Activated naive CD8-positive, alpha-beta T cell treated with anti-CD3 and anti-CD28 coated beads, Interleukin-2, amount 50 U/mL, for 24 hours (primary cell): ENCODE data around the gene CCL27.
"Not testable (repeated sequence)": the region's sequence is repeated elsewhere in the genome, so short reads cannot be mapped to it uniquely, and the experiment has no call there.

Experiments
- ATAC-seq: fragments of 150-1000 bp; cut with Tn5 transposase; one replicate; pipeline ENCODE4 v1.10.0; 2021
- DNase-seq: peaks from one replicate; pipeline ENCODE4 v3.0.0; 2021
- H3K27ac Mint-ChIP-seq: one replicate; pipeline ENCODE4 v1.8.0; 2021; ENCODE audit warnings: mild to moderate bottlenecking, mixed read lengths
- H3K27me3 Mint-ChIP-seq: one replicate; pipeline ENCODE4 v1.8.0; 2021; ENCODE audit warnings: mixed read lengths
- H3K36me3 Mint-ChIP-seq: one replicate; pipeline ENCODE4 v1.8.0; 2021; ENCODE audit warnings: low read depth, mixed read lengths
- H3K4me1 Mint-ChIP-seq: one replicate; pipeline ENCODE4 v1.8.0; 2021; ENCODE audit warnings: mixed read lengths
- H3K4me3 Mint-ChIP-seq: one replicate; pipeline ENCODE4 v1.8.0; 2021; ENCODE audit warnings: mild to moderate bottlenecking, moderate library complexity, mixed read lengths
- H3K9me3 Mint-ChIP-seq: one replicate; pipeline ENCODE4 v1.8.0; 2021; ENCODE audit warnings: mixed read lengths

The CCL27 gene

DNA sequence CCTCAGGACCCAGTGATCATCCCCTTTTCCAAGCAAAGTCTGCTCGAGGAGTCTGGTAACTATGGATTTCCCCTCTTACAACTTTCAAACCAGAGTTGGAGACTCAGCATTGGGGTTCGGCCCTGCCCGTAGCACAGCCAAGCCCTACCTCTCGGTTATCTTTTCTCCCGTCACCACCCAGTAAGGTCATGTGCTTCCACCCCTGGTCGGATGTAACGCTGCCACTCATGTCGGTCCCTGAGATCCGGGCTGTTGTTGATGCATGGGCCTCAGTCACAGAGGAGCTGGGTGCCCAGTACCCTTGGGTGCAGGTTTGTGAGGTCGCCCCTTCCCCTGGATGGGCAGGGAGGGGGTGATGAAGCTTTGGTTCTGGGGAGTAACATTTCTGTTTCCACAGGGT lies 14.8 kb downstream of the CCL27 start:
- Mint-ChIP-seq H3K27ac (peak overlapping the region; percentile 89), H3K9me3 (no peaks in the 10 kb centered on the region), H3K27me3 (no peaks in the 10 kb centered on the region), H3K4me3 (peak overlapping the region; percentile 86), H3K4me1 (peaks cover 31% of the 10 kb centered on the region), H3K36me3 (peaks cover 17% of the 10 kb centered on the region)
- ATAC-seq (no peak), DNase-seq (no peak)

DNA sequence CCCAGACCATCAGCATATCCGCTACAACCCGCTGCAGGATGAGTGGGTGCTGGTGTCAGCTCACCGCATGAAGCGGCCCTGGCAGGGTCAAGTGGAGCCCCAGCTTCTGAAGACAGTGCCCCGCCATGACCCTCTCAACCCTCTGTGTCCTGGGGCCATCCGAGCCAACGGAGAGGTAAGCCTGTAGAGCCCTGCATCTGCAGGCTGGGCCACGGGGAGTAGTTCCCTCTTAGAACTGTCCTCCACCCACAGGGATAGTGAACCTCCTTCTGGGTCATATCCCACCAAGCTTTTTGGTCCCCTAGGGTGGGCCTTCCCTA lies 15.4 kb downstream of the CCL27 start:
- H3K4me1 Mint-ChIP-seq: peaks cover 26% of the 10 kb centered on the region
- no peaks in the 10 kb centered on the region for H3K27me3 Mint-ChIP-seq
- peak overlapping the region; percentile 89 for H3K27ac Mint-ChIP-seq
- H3K4me3 Mint-ChIP-seq: peak overlapping the region; percentile 86
- DNase-seq (no peak), ATAC-seq (no peak)
- peaks cover 17% of the 10 kb centered on the region for H3K36me3 Mint-ChIP-seq
- no peaks in the 10 kb centered on the region for H3K9me3 Mint-ChIP-seq

DNA sequence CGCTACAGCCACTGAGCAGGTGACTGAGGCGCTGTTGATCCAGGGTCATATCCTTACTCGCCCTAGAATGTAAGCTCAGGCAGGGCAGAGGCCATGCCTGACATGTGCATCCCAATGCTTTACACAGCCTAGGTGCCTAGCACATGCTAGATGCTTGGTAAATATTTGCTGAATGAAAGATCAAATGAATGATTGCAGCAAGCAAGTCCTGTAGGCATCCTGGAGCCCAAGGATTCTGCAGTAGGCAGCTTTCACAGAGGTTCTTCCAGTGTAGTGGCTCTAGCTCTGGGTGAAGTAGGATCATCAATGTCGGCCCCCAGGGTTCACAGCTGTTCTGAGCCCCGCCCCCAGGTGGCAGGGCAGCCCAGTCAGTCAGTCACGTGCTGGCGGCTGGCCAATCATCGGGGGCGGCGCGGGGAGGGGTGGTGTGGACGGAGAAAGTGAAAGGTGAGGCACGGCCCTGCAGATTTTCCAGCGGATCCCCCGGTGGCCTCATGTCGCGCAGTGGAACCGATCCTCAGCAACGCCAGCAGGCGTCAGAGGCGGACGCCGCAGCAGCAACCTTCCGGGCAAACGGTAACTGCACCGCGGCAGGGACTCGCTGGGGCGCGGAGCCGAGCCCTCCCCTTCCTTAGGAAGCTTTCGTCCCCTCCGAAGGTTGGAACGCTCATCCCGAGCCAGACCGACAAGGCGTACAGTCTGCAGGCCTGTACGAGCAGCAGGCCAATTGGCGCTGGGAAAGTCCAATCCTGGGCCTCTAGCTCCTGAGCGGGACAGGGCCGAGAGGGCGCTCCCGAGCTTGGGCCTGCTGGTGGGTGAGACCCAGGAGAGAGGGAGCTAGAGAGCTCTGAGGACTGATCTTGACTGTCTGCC lies 16.0 kb downstream of the CCL27 start, which contains the start of gene GALT:
TSS of gene GALT (plus strand) at position 465 of the 873 bp plus-strand sequence. CDS start at position 495, 30 bp downstream.
- H3K27ac Mint-ChIP-seq: peak within 1 kb of the TSS; percentile 89
- peak within 1 kb of the TSS; percentile 86 for H3K4me3 Mint-ChIP-seq
- ATAC-seq (peak; percentile 82), DNase-seq (peak; percentile 99)
- no peaks in the 10 kb centered on the region for H3K27me3 Mint-ChIP-seq
- H3K4me1 Mint-ChIP-seq: peaks cover 26% of the 10 kb centered on the region
- no peaks in the 10 kb centered on the region for H3K9me3 Mint-ChIP-seq
- H3K36me3 Mint-ChIP-seq: peaks cover 17% of the 10 kb centered on the region

DNA sequence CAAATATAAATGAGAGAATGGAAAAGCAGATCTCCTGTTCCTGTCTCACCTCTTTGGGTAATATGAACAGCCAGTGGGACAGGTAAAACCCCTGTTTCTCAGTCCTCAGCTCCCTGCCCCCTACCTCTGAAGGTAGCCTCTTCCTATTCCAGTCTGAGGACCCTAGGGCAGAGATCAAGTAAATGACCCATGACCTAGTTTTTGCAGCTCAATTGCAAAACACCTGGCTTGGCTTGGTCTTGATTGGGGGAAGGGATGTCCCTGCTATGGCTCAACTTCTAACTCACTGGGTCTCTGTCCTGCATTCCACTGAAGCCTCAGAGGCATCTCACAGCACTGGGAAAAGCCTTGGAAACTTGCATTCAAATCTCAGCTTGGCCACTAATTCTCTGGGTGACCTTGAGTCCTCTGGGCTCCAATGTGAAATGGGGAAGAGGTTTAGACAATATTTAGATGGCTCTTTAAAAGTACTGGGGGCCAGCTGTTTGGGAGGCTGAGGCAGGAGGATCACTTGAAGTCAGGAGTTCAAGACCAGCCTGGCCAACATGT lies 17.6 kb downstream of the CCL27 start:
- peaks cover 28% of the 10 kb centered on the region for H3K4me1 Mint-ChIP-seq
- no peaks in the 10 kb centered on the region for H3K9me3 Mint-ChIP-seq
- ATAC-seq (no peak), DNase-seq (no peak)
- H3K36me3 Mint-ChIP-seq: peaks cover 17% of the 10 kb centered on the region
- H3K4me3 Mint-ChIP-seq: no peak overlapping the region
- H3K27me3 Mint-ChIP-seq: no peaks in the 10 kb centered on the region
- no peak overlapping the region for H3K27ac Mint-ChIP-seq

DNA sequence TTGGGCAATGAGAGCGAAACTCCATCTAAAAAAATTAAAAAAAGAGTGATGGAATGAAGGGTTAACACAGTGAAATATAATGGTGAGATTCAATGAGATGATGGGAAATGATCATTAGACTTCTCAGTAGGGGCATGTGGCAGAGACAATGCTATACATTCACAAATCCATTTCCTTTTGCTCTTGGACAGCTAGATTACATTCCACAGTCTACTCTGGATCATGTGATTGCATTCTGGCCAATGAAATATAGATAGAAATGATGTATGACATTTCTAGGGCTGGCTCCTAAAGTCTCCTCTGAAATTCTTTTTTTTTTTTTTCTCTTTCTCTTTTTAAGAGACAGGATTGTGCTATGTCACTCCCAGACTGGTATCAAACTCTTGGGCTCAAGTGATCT lies 19.8 kb downstream of the CCL27 start:
- ATAC-seq (no peak), DNase-seq (no peak)
- Mint-ChIP-seq H3K9me3 (no peaks in the 10 kb centered on the region), H3K4me1 (peaks cover 30% of the 10 kb centered on the region), H3K36me3 (peaks cover under 1% of the 10 kb centered on the region), H3K27ac (no peak overlapping the region), H3K27me3 (no peaks in the 10 kb centered on the region), H3K4me3 (no peak overlapping the region)

DNA sequence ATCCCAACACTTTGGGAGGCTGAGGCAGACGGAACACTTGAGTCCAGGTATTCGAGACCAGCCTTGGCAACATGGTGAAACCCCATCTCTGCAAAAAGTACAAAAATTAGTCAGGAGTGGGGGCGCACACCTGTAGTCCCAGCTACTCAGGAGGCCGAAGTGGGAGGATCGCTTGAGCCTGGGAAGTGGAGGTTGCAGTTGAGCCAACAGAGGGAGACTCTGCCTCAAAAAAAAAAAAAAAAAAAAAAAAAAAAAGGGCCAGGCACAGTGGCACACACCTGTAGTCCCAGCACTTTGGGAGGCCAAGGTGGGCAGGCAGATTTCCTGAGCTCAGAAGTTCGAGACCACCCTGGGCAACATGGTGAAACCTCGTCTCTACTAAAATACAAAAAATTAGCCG lies 23.1 kb downstream of the CCL27 start:
- H3K27ac Mint-ChIP-seq, DNase-seq, H3K9me3 Mint-ChIP-seq, H3K4me3 Mint-ChIP-seq, H3K27me3 Mint-ChIP-seq, ATAC-seq: not testable (repeated sequence)
- Mint-ChIP-seq H3K4me1 (peaks cover 32% of the 10 kb centered on the region), H3K36me3 (peaks cover 21% of the 10 kb centered on the region)

DNA sequence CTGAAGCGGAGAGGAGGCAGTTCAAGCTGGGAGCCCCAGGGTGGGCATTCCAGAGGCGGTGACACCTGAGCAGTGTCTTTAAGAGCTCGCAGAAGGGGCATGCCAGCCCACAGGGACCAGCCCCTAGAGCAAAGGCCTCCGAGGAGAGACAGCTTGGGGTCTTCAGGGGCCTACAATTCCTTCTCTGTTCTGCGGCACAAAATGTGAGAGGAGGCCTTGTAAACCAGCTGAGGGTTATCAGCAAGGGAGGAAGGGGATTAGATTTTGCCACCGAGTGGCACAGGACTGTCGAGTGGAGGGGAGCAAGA lies 24.4 kb downstream of the CCL27 start:
- Mint-ChIP-seq H3K4me3 (peak overlapping the region; percentile 97), H3K4me1 (peaks cover 36% of the 10 kb centered on the region), H3K27me3 (no peaks in the 10 kb centered on the region), H3K36me3 (peaks cover 23% of the 10 kb centered on the region), H3K9me3 (no peaks in the 10 kb centered on the region), H3K27ac (peak overlapping the region; percentile 94)
- ATAC-seq: no peak
- no peak for DNase-seq

DNA sequence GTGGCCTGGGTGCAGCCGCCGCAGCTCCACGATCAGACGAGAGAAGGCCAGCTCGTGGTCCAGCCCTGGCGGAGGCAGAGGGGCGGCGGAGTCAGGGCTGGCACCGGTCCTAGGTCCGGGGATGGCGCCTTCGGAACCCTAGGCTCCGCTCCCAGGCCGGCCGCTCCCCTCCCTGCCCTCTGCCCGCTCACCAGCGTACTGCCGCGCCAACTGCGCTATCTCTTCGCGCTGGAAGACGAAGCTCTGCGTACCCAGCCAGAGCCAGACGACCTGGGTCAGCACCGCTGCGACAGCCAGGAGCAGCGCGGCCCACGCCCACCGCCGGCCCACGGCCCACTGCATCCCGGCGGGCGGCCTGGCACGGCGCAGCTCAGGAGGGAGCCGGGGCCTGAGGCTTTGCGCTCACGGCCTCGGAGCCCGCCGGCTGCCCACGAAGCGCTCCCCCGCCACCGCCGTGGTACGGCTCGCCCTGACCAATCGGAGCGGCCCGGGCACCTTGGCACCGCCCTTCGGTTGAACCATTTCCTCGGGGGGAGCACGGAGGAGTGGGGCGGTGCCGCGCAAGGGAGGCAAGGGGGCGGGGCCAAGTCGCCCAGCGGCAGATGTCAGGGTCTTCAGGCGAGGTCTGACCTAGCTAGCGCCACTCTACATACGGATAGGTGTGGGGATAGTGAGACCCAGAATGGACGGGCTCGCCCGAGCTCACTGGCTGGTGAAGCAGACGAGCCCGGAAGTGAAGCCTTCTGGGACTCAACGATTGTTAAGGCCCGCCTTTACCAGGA lies 24.9 kb downstream of the CCL27 start, which contains the start of gene SIGMAR1:
TSS of gene SIGMAR1 (minus strand) at position 432 of the 782 bp plus-strand sequence. CDS start at position 342, 90 bp downstream.
- H3K9me3 Mint-ChIP-seq: no peaks in the 10 kb centered on the region
- H3K4me3 Mint-ChIP-seq: peak within 1 kb of the TSS; percentile 97
- H3K27ac Mint-ChIP-seq: peak within 1 kb of the TSS; percentile 94
- peak; percentile 94 for DNase-seq
- ATAC-seq: peak; percentile 91
- H3K27me3 Mint-ChIP-seq: no peaks in the 10 kb centered on the region
- peaks cover 36% of the 10 kb centered on the region for H3K4me1 Mint-ChIP-seq
- H3K36me3 Mint-ChIP-seq: peaks cover 23% of the 10 kb centered on the region

DNA sequence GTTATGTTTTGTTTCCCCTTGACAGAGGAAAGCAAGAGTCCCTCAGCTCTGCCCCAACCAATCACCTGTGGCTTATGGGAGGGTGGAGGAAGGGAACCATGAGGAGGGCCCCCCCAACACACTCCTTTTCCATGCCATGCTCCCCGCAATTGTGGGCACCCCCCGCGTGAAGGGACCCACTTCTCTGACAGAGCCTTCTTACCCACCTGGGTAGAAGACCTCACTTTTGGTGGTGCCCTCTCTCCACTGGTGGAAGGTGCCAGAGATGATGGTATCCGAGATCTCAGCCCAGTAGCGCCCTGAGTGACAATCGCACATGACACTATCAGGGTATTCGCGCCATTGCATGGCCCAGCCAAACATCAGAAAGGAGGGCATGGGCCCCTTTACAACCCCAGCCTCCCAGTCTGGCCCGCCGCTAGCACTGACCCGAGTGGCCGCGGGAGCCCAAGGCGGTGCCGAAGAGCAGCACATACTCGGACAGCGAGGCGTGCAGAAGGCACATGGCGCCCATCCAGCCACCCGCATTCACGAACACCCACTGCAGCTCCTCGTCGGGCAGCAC lies 25.6 kb downstream of the CCL27 start:
- Mint-ChIP-seq H3K4me3 (peak overlapping the region; percentile 97), H3K4me1 (peaks cover 36% of the 10 kb centered on the region), H3K27me3 (no peaks in the 10 kb centered on the region), H3K36me3 (peaks cover 23% of the 10 kb centered on the region), H3K9me3 (no peaks in the 10 kb centered on the region), H3K27ac (peak overlapping the region; percentile 94)
- DNase-seq (no peak), ATAC-seq (no peak)

DNA sequence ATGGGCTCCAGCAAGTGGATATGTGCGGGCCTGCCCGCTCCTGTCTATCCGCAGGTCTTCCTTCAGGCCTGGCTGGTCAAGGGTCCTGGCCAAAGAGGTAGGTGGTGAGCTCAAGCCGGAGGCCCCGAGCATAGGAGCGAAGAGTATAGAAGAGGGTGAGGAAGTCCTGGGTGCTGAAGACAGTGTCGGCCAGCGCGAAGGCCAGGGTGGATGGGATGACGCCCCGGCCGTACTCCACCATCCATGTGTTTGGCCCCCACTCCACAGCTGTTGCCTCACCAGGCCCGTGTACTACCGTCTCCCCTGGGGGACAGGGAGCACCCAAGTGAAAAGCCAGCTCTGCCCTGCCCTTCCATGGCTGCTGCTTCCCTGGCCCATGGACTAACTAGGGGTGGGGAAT lies 26.9 kb downstream of the CCL27 start:
- H3K4me3 Mint-ChIP-seq: peak overlapping the region; percentile 97
- peaks cover 3% of the 10 kb centered on the region for H3K27me3 Mint-ChIP-seq
- H3K4me1 Mint-ChIP-seq: peaks cover 34% of the 10 kb centered on the region
- DNase-seq (no peak), ATAC-seq (no peak)
- no peaks in the 10 kb centered on the region for H3K9me3 Mint-ChIP-seq
- H3K27ac Mint-ChIP-seq: no peak overlapping the region
- peaks cover 23% of the 10 kb centered on the region for H3K36me3 Mint-ChIP-seq

DNA sequence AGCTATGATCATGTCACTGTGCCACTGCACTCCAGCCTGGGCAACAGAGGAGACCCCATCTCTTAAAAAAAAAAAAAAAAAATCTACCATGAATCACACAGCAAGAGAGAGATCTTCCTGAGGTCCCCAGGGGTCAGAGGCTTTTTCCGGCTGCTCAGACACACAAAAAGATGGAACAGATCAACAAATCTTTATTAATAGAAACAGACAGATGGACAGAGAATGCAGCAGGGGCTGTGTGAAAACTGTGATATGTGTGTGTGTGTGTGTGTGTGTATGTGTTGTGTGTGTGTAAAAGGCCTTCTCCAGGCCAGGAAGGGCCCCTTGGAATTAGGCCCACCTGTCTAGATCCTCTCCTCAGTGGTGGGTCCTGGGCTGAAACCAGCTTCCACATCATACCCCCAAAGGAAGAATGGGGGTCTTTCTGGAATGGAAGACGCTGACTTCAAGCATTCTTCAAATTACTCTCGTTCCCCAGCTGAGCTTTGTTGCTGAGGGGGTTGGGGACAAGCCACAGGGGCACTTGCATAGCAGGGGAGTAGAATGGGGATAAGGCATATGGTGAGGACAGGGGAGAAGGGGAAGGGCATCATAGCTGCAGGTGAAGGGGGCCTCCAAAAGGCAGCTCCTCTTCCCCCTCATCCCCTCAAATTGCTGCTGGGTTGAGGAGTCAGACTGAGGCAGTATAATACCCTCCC lies 27.8 kb downstream of the CCL27 start:
- Mint-ChIP-seq H3K36me3 (peaks cover 23% of the 10 kb centered on the region), H3K27me3 (peaks cover 11% of the 10 kb centered on the region), H3K4me1 (peaks cover 34% of the 10 kb centered on the region), H3K4me3 (no peak overlapping the region), H3K27ac (no peak overlapping the region), H3K9me3 (no peaks in the 10 kb centered on the region)
- no peak for ATAC-seq
- DNase-seq: no peak

DNA sequence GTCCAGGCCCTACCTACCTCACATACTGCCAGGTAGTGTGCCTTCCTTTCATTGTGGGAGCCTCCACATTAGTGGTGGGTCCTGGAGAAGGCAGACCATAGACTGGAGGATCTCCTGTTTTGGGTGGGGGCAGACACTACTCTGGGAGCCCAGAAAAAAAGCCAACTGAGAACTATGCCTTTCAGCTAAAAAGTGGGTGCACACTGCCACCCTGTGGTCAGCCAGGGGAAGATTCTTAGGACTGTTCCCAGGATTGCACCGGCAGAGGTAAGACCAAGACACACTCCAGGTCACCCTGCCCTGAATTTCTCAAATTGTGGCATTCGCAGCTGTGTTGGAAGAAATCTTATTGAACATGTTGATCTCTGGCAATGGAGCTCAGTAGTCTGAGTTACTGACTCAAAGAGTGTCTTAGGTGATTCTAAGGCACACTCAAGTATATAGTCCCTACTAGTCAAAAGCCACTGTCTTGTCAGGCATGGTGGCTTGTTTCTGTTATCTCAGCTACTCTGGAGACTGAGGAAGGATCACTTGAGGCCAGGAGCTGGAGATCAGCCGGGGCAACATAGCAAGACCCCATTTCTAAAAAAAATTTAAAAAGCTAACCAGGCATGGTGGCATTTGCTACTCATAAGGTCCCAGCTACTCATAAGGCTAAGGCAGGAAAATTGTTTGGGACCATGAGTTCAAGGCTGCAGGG lies 28.5 kb downstream of the CCL27 start:
- DNase-seq: peak; percentile 76
- Mint-ChIP-seq H3K9me3 (no peaks in the 10 kb centered on the region), H3K27ac (peak overlapping the region; percentile 11), H3K4me3 (peak overlapping the region; percentile 10), H3K4me1 (peaks cover 38% of the 10 kb centered on the region), H3K27me3 (peaks cover 18% of the 10 kb centered on the region), H3K36me3 (peaks cover 23% of the 10 kb centered on the region)
- peak; percentile 26 for ATAC-seq

DNA sequence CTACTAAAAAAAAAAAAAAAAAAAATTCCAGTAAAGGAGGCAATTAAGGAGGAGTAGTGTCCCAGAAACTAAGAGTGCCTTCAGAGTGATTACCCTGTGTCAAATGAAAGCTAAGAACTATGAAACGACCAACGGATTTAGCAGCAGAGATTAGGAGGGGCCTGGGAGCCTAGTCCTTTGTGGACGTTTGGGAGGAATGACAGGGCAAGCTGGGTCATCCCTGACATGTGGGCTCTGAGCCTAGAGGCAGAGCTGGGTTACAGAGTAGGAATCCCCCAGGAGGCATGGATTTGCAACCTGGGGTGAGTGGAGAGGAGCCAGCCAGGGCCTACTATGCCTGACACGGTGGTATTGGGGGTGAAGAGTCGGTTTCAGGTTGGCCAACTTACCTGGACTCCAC lies 29.3 kb downstream of the CCL27 start:
- DNase-seq (no peak), ATAC-seq (no peak)
- H3K9me3 Mint-ChIP-seq: no peaks in the 10 kb centered on the region
- peaks cover 23% of the 10 kb centered on the region for H3K36me3 Mint-ChIP-seq
- no peak overlapping the region for H3K4me3 Mint-ChIP-seq
- no peak overlapping the region for H3K27ac Mint-ChIP-seq
- H3K4me1 Mint-ChIP-seq: peaks cover 35% of the 10 kb centered on the region
- peaks cover 24% of the 10 kb centered on the region for H3K27me3 Mint-ChIP-seq
